OCI-LY1 (cell line): ENCODE data around the gene SOCS6.

Source experiments
- EZH2 ChIP-seq: fragments of 200-600 bp; sonication (generic), shearing (Covaris generic); IDR thresholded peaks from 2 replicates; pipeline ENCODE4 v1.8.0; 2017; ENCODE audit warnings: borderline replicate concordance, mixed run types, mild to moderate bottlenecking, antibody characterized with exemption, low read length, moderate library complexity, mixed read lengths
- TF ChIP-seq, protein P1 (sequence below): fragments of 200-600 bp; sonication (generic), shearing (Covaris generic); IDR thresholded peaks from 2 replicates; pipeline ENCODE4 v1.5.1; 2017; ENCODE audit warnings: mild to moderate bottlenecking, antibody characterized with exemption, low read length, moderate library complexity, mixed read lengths

DNA sequence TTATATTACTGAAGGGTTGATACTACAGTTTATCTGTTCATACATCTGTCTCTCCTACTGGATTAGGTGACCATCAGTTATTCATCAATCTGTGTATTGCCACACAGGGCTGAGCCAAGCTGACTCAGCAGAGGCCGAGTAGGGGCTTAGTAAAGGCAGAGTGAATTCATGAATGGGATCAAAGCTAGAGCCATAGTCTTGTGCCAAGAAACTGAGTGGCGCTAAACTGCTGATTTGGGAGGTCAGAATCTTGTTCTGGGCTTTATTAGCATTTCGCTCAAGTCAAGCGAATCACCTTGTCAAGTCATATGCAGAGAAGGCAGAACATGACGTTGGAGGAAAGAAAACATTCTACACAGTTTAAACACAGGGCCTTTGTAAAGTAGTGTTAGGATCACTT is 34.1 kb downstream of the SOCS6 start:
- TF ChIP-seq, protein P1, sequence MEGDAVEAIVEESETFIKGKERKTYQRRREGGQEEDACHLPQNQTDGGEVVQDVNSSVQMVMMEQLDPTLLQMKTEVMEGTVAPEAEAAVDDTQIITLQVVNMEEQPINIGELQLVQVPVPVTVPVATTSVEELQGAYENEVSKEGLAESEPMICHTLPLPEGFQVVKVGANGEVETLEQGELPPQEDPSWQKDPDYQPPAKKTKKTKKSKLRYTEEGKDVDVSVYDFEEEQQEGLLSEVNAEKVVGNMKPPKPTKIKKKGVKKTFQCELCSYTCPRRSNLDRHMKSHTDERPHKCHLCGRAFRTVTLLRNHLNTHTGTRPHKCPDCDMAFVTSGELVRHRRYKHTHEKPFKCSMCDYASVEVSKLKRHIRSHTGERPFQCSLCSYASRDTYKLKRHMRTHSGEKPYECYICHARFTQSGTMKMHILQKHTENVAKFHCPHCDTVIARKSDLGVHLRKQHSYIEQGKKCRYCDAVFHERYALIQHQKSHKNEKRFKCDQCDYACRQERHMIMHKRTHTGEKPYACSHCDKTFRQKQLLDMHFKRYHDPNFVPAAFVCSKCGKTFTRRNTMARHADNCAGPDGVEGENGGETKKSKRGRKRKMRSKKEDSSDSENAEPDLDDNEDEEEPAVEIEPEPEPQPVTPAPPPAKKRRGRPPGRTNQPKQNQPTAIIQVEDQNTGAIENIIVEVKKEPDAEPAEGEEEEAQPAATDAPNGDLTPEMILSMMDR: no peak
- no peak for TF ChIP-seq EZH2
